ENCODE data around the gene SERGEF.

The SERGEF gene

DNA sequence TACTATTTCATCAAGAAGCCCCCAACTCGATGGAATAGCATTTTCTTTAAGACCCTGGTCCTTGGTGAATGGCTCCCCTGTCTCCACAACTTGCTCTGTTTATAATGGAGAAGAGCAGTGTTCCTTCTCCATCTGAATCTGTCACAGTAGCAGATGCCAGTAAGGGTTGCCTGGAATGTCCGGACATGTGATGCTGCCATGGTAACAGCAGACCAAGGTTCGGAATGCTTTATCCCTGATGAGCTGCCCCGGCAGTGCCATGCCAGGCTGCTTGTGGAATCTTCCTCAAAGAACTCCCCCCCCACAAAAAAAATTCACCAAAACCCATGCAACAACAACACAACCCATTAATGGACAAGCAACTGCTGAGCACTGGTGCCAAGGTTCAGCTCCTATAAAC is 205.8 kb downstream of the SERGEF start:
- DNase-seq = no peak

DNA sequence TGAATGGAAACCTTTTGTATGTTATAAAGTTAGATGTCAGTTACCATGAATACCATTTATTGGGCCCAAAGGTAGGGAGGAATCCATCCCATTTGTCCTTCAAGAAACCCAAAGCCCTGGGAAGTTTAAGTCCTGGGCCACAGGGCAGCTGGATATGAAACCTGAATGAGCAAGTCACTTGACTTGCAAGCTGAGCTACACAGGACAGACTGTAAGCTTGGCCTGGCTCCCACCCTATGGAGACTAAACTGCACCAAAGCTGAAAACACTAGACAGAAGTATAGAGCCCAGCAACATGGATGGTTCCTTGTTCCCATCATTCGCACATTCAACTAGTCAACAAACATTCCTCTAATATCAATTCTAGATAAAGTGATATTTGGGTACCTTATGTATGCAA is 207.0 kb downstream of the SERGEF start:
- no peak for DNase-seq

- DNase-seq = no peak
Measured at GRCh38 chr11:17805043-17805442, 207.8 kb downstream of the SERGEF start.

DNA sequence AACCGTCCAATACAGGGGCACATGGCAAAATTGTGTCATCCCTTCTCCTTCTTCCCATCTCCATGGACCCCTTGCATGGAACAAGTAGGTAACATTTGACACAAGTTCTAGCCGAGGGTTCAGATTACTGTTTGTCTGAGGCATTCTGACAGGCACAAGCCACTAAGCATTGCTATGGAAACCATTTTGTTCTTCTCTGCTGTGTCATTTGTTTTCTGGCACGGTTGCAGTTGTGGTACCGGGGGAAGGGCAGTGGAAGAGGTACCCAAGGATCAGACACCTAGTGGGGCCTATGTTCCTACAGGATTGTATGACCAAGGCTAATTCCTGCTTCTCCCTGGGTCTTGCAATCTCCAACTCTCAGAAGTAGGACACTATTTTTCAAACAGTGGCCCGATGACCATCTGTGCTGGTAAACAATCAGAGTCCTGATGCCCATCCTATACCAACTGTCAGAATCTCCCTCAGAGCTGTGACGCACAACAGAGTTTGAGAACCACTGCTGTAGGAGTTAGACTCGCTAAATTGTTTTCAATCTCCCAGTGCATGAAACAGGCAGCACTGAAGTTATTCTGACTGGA is 209.0 kb downstream of the SERGEF start:
- DNase-seq = no peak

DNA sequence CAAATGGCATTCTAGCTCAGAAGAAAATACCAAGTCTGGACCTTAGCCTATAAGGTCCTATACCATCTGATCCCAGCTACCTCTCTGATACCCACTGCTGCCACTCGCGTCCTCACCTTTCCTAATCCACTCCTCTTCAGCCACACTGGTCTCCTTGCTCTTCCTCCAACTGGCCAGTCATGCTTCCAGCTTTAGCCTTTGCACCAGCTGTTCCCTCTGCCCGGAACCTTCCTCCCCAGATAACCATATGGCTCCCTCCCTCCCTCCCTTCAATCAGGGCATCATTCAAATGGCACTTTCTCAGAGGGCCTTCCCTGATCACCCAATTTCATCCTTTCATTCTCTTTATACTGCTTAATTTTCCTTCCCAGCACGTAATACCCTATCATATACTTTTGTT is 210.4 kb downstream of the SERGEF start:
- no peak for DNase-seq

GRCh38 chr11:17801166-17801565 is 211.7 kb downstream of the SERGEF start:
- no peak for DNase-seq

DNA sequence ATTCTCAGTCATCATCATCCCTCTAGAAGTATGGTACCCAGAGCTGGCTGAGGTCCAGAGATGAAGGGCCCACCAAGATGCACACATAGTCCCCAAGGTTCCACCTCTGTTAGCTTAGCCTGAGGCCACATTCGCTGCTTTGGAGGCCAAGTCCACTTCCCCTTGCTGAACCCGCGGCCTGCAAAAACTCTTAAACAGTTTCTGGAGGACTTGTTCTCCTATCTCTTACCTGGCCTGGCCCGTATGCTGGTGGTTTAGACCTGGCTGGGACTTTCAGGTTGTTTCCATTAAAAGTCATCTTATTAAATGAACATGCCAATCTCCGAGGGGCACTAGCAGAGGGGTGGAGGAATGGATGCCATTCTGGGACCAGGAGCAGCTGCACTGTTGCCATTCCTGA is 213.7 kb downstream of the SERGEF start:
- DNase-seq = no peak

DNA sequence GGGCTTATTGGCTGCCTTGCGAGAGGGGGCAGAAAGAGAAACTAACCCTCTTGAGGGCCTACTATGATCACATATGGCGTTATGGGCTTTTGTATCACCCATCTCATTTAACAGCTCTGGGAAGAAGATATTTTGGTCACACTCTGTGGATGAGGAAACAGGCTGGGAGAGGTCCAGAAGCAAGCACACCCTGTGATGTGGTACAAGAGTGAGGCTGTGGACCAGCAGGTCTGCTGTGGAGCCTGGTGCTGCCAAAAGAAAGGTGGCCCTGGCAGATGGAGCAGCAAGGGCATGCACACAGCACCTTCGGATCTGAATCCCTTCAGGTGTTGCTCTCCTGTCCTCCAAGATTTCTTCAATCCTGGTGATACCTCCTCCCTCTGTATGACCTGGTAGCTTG is 214.1 kb downstream of the SERGEF start:
- no peak for DNase-seq

DNA sequence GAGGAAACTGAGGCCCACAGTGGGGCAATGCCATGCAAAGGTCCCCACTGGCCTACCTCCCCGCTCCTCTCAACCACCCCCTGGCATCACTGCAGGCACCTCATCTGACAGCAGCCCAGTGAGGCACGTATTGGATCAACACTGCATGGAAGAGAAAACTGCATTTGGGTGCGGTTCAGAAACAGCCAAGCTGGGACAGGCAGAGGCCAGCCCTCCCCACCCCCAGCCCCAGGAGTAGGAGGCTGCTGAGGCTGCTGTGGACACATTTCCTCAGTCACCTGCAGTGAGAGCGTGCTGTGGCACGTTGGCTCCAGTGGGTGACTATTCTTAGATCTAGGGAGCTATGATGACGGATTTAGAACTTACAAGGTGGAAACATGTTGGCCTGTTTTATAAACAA is 214.6 kb downstream of the SERGEF start:
- DNase-seq = no peak

DNA sequence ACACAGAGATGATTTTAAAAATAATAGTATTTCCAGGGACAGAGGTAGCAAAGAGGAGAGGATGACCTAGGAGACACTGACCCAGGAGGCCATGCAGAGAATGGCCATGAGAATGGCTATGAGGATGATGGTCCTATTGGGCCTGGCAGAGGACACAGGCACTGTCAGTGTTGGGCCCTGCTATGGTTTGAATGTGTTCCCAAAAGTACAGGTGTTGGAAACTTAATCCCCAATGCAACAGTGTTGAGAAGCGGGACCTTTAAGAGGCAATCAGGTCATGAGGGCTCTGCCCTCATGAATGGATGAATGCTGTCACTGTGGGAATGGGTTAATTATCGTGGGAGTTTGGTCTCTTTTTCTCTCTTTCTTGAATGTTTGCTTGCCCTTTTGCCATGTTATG is 216.7 kb downstream of the SERGEF start:
- DNase-seq = no peak

GRCh38 chr11:17794981-17795380 is 217.9 kb downstream of the SERGEF start:
- no peak for DNase-seq

DNA sequence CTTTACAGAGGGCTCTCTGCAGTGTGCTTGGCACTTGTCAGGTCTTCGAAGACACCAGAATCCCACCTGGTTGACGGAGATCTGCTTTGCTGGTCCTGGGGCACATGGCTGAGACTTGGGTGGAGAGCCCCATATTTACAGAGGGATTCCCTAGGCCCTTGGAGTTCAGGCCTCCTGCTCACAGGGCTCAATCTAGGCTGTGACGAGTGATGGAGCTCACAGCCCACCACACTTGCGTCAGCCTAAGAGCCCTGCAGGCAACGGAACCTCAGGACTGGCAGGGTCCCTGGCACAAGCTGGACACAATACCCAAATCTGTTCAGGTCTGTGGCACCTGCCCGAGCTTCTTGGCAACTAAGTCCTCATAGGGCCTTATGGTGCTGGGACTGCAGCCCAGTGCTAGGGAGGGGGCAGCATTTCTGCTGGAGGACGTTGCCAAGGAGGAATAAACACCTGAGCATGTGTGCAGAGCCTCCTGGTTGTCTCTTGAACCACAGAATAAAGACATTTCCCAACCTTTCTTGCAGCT is 219.1 kb downstream of the SERGEF start:
- no peak for DNase-seq

DNA sequence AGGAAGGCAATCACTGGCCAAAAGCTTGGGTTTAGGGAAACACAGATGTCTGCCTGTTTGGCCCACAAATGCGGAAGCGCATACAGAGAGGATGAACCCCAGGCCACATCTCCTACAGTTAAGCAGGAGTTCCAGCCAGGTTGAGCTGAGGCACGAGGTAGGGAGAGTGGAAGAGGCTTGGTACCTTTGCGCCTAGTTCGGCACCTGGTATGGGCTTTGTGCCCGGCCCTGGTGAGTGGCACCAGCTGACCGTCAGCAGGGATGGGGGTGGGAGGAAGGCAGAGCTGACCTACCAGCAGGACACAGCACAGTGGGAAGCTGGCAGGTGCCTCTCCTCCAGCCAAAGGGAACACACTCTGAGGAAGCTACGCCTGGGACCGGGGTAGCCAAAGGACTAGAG is 220.7 kb downstream of the SERGEF start:
- no peak for DNase-seq

GRCh38 chr11:17791144-17791543 is 221.7 kb downstream of the SERGEF start:
- no peak for DNase-seq

DNA sequence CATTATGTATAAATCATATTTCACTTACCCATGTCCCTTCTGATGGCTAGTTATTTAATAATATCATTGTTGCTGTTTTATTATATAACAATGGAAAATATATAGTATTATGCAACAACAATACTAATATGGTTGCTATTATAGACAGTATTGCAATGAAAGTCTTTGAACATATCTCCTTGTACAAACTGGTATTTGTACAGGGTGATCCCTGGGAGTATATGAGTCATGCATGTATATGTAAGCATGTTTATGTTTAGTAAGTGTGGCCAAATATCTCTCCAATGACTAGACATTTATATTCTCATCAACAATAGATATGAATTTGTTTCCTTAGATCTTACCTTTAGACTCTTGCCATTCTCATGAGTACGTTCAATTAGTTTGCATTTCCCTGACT is 222.4 kb downstream of the SERGEF start:
- no peak for DNase-seq

GRCh38 chr11:17788084-17788483 is 224.8 kb downstream of the SERGEF start:
- DNase-seq = no peak

GRCh38 chr11:17786824-17787525 is 225.9 kb downstream of the SERGEF start:
- DNase-seq = no peak

DNA sequence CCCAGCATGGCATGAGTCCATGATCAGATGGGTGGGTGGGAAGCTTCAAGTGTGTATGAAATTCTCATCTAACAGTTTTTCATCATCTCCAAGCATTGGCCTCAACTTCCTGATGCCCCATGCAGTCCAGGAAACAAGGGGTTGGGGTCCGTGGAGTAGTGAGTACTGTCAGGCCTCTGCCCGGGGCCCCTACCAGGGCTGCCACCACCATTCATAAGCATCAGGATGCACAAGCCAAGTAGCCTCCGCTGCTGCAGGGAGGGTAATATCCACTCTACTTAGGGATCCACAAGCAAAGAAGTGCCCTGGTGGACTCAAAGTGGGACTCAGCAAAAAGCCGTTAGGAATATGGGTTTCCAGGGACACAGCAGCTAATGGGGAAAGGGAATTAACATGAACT is 229.0 kb downstream of the SERGEF start:
- no peak for DNase-seq

- DNase-seq = no peak
Measured at GRCh38 chr11:17782603-17783337, 230.1 kb downstream of the SERGEF start.

DNA sequence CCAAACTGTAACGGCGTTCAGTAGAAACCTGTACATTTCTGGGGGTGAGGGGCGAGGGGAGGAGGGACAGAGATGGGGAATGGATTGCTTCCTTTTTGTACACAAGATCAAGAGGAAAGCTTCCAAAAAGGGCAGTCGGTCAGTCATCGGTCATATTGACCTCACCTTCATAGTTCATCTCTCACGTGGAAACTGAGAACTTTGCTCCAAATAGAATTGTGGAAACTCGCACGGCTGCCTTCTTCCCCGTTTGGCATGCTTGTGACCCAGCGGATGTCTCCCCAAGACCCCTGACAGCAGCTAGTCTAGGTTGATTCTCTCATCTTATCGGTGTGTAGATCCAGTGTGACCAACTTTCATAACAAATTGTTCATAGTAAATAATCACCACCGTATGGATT is 230.7 kb downstream of the SERGEF start:
- no peak for DNase-seq

DNA sequence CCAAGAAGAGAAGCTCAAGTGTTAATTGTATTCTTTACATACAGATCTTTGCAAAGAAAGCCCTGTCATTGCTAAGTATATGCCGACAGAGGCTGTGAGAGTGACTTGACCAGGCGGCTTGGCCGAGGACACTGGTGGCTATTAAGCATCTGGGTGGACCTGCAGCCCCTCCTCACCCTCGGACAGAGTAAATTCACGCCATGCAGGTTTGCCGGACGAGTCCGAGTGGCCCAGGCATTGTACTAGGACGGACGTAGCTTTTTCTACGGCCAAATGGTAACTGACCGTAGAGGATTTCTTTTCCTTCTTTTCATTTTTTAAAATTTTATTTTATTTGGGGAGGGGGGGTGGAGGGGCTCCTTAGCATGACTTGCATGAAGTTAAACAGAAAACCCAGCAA is 231.2 kb downstream of the SERGEF start:
- no peak for DNase-seq

DNA sequence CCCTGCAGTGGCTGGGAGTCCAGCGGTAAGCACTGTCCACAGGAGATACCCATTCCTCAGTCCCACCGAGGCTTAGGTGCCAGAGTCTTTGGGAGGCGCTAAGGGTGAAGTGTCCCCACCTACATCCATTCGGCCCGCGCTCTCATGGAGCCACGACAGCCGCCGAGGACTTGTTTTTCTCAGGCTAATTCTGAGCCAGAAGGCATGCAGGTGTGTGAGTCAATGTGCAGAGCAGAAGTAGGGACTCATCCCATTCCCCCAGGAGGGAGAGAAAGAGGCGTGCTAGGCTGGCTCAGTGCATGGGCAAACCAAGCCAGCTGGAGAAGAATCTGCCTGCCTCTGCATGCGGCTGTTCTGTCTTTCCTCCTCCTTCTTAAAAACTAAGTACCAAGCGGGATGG is 231.6 kb downstream of the SERGEF start:
- DNase-seq = no peak

- DNase-seq = no peak
Measured at GRCh38 chr11:17780668-17781067, 232.2 kb downstream of the SERGEF start.

Measured in activated T-cell treated with anti-CD3 and anti-CD28 coated beads, Interleukin-2, amount 50 U/mL, for 48 hours (primary cell).